ENCODE measurements around the gene MRAP. TPM values are rescaled to one million over a fixed set of nuclear protein-coding genes. Genes with fewer than 3 reads are reported as not detected.

MRAP gene
- total and polyA plus RNA-seq, 9 of the 15 experiments (the other 6 are each of a cell fraction or from before 2014, with no cell fraction given): 0.63 to 2.3 TPM; not detected in 7

GRCh38 chr21:32328595-32328994 lies 29.9 kb downstream of the MRAP start:
- FAIRE-seq: no peak
- ChIA-PET POLR2A (interaction anchor here (0.6 to 1.1 kb wide), 2 partner anchors 263 to 317 kb away, joined by 4 read pairs; no protein-coding TSS in a partner anchor), CTCF (ENCODE audit: low intra/inter-chr PET ratio) (no interaction called here)
- Histone ChIP-seq H3K27ac (ENCODE audit: extremely low read depth, low read depth, low read length) (no peak overlapping the region), H3K9me1 (ENCODE audit: control insufficient read depth, insufficient read depth, low read length) (no peaks in the 10 kb centered on the region), H3K4me2 (ENCODE audit: insufficient read depth, low read length) (no peak overlapping the region), H2AFZ (ENCODE audit: low read depth, low read length) (no peak overlapping the region), H3K9ac (ENCODE audit: insufficient read depth in 1 of 2, low read depth in 2 of 2, low read length in 2 of 2) (no peak overlapping the region), H3K27me3 (ENCODE audit: control insufficient read depth in 2 of 2, insufficient read depth in 2 of 2, low read length in 2 of 2) (no peaks in the 10 kb centered on the region), H3K79me2 (ENCODE audit: control insufficient read depth, insufficient read depth, low read length) (no peaks in the 10 kb centered on the region), H3K9me3 (replicated peaks; ENCODE audit: control insufficient read depth, insufficient read depth, low read depth, low read length) (no peaks in the 10 kb centered on the region), H3K4me3 (no peak overlapping the region), H3K36me3 (ENCODE audit: control insufficient read depth, insufficient read depth, low read length) (peaks cover 99% of the 10 kb centered on the region), H4K20me1 (replicated peaks; ENCODE audit: control insufficient read depth, insufficient read depth, low read length) (no peaks in the 10 kb centered on the region), H3K4me1 (replicated peaks in 1 of 2; ENCODE audit: control insufficient read depth in 2 of 2, insufficient read depth in 2 of 2, low read length in 2 of 2) (no peaks in the 10 kb centered on the region)
- ATAC-seq: no peak
- WGBS (ENCODE audit: insufficient coverage, low coverage, missing lambda C conversion rate): 78% methylated on average over 3 of the region's 3 CpGs
- BruUV-seq (replicated peaks): no TSS peak
- no peak for DNase-seq (ENCODE audit: extremely low read depth in 1 of 4, low spot score in 3 of 4)
- in situ Hi-C loops (cut with MboI): no loop called here
- intact Hi-C loops (cut with micrococcal nuclease): no loop called here
- TF ChIP-seq ZNF263 (CRISPR knock-in tag; IDR thresholded peaks at IDR 0.05; ENCODE audit: borderline replicate concordance) (no peak), ZNF134 (CRISPR knock-in tag; conservative IDR thresholded peaks at IDR 0.05) (no peak), HMG20A (CRISPR knock-in tag; conservative IDR thresholded peaks at IDR 0.05) (no peak), ZBTB1 (CRISPR knock-in tag; IDR thresholded peaks at IDR 0.05; ENCODE audit: borderline replicate concordance, low read depth) (no peak), ZNF431 (CRISPR knock-in tag; IDR thresholded peaks at IDR 0.05) (no peak), AFF4 (CRISPR knock-in tag; IDR thresholded peaks at IDR 0.05) (no peak), TBL1XR1 (IDR thresholded peaks at IDR 0.05; ENCODE audit: low read length in 2 of 2) (no peak), HIVEP1 (CRISPR knock-in tag; IDR thresholded peaks at IDR 0.05) (no peak), NFYB (IDR thresholded peaks at IDR 0.05; ENCODE audit: extremely low read depth, insufficient read length) (no peak), BDP1 (IDR thresholded peaks at IDR 0.05; ENCODE audit: insufficient read depth, insufficient read length) (no peak), ZNF408 (CRISPR knock-in tag; IDR thresholded peaks at IDR 0.05; ENCODE audit: low read depth) (no peak)
- TF ChIP-seq, protein P1, sequence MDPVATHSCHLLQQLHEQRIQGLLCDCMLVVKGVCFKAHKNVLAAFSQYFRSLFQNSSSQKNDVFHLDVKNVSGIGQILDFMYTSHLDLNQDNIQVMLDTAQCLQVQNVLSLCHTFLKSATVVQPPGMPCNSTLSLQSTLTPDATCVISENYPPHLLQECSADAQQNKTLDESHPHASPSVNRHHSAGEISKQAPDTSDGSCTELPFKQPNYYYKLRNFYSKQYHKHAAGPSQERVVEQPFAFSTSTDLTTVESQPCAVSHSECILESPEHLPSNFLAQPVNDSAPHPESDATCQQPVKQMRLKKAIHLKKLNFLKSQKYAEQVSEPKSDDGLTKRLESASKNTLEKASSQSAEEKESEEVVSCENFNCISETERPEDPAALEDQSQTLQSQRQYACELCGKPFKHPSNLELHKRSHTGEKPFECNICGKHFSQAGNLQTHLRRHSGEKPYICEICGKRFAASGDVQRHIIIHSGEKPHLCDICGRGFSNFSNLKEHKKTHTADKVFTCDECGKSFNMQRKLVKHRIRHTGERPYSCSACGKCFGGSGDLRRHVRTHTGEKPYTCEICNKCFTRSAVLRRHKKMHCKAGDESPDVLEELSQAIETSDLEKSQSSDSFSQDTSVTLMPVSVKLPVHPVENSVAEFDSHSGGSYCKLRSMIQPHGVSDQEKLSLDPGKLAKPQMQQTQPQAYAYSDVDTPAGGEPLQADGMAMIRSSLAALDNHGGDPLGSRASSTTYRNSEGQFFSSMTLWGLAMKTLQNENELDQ (CRISPR knock-in tag; IDR thresholded peaks at IDR 0.05; ENCODE audit: borderline replicate concordance): no peak

Data from K562 (cell line).